KMS-11 (cell line): Measurements from ENCODE around the gene KDM4B.
A peak's percentile ranks its signal among the peaks of the same experiment; 100 is the strongest.

Source experiments
- H2AFZ ChIP-seq: fragments of 200-600 bp; sonication (generic); 2 replicates; pipeline ENCODE4 v1.6.1; 2016; ENCODE audit warnings: antibody characterized with exemption, mixed run types, low read depth
- H3K27ac ChIP-seq: fragments of 200-600 bp; sonication (generic); 2 replicates; pipeline ENCODE4 v1.6.1; 2016; ENCODE audit warnings: mild to moderate bottlenecking, mixed run types
- H3K27me3 ChIP-seq: fragments of 200-600 bp; sonication (generic); 2 replicates; pipeline ENCODE4 v1.6.1; 2017; ENCODE audit warnings: mild to moderate bottlenecking, low read depth, mixed run types, moderate library complexity; ENCODE audit not compliant: insufficient read depth
- H3K36me3 ChIP-seq: fragments of 200-600 bp; sonication (generic); 2 replicates; pipeline ENCODE4 v1.6.1; 2017; ENCODE audit warnings: mild to moderate bottlenecking, mixed run types; ENCODE audit not compliant: insufficient read depth
- H3K4me1 ChIP-seq: fragments of 200-600 bp; sonication (generic); 2 replicates; pipeline ENCODE4 v1.6.1; 2016; ENCODE audit warnings: mild to moderate bottlenecking, low read depth, mixed run types; ENCODE audit not compliant: poor library complexity, severe bottlenecking
- H3K4me2 ChIP-seq: fragments of 200-600 bp; sonication (generic); 2 replicates; pipeline ENCODE4 v1.7.0; 2016; ENCODE audit warnings: mild to moderate bottlenecking, mixed run types
- H3K4me3 ChIP-seq: fragments of 200-600 bp; sonication (generic); IDR thresholded peaks from 2 replicates; pipeline ENCODE4 v1.6.1; 2017; ENCODE audit warnings: low read depth, low read length, mixed read lengths; ENCODE audit not compliant: insufficient read depth
- H3K79me2 ChIP-seq: fragments of 200-600 bp; sonication (generic); 2 replicates; pipeline ENCODE4 v1.6.1; 2016; ENCODE audit warnings: low read depth, mixed run types; ENCODE audit not compliant: insufficient read depth
- H3K9ac ChIP-seq: fragments of 200-600 bp; sonication (generic); 2 replicates; pipeline ENCODE4 v1.6.1; 2016; ENCODE audit warnings: mild to moderate bottlenecking, mixed run types
- H4K20me1 ChIP-seq: fragments of 200-600 bp; sonication (generic); 2 replicates; pipeline ENCODE4 v1.6.1; 2016; ENCODE audit warnings: mild to moderate bottlenecking, mixed run types; ENCODE audit not compliant: insufficient read depth
- CTCF ChIP-seq: fragments of 200-600 bp; sonication (generic); conservative IDR thresholded peaks from 2 replicates; pipeline ENCODE4 v1.6.1; 2017; ENCODE audit warnings: low read depth, mild to moderate bottlenecking, antibody characterized with exemption, low read length, moderate library complexity, mixed read lengths

KDM4B gene

GRCh38 chr19:5046339-5047039, 77.6 kb downstream of the KDM4B start:
- Histone ChIP-seq H3K4me1 (no peaks in the 10 kb centered on the region), H2AFZ (no peak overlapping the region), H3K79me2 (no peaks in the 10 kb centered on the region), H3K4me3 (no peak overlapping the region), H3K27ac (no peak overlapping the region), H4K20me1 (no peaks in the 10 kb centered on the region), H3K4me2 (no peak overlapping the region), H3K36me3 (no peaks in the 10 kb centered on the region), H3K9ac (no peak overlapping the region), H3K27me3 (no peaks in the 10 kb centered on the region)
- TF ChIP-seq CTCF = no peak

- H3K4me1 ChIP-seq = no peaks in the 10 kb centered on the region
- H3K9ac ChIP-seq = no peak overlapping the region
- no peaks in the 10 kb centered on the region for H3K36me3 ChIP-seq
- TF ChIP-seq CTCF = no peak
- no peaks in the 10 kb centered on the region for H4K20me1 ChIP-seq
- H3K27ac ChIP-seq = no peak overlapping the region
- no peaks in the 10 kb centered on the region for H3K27me3 ChIP-seq
- no peaks in the 10 kb centered on the region for H3K79me2 ChIP-seq
- no peak overlapping the region for H3K4me2 ChIP-seq
- no peak overlapping the region for H3K4me3 ChIP-seq
- no peak overlapping the region for H2AFZ ChIP-seq
Observed at GRCh38 chr19:5047251-5047935, 78.5 kb downstream of the KDM4B start.

DNA sequence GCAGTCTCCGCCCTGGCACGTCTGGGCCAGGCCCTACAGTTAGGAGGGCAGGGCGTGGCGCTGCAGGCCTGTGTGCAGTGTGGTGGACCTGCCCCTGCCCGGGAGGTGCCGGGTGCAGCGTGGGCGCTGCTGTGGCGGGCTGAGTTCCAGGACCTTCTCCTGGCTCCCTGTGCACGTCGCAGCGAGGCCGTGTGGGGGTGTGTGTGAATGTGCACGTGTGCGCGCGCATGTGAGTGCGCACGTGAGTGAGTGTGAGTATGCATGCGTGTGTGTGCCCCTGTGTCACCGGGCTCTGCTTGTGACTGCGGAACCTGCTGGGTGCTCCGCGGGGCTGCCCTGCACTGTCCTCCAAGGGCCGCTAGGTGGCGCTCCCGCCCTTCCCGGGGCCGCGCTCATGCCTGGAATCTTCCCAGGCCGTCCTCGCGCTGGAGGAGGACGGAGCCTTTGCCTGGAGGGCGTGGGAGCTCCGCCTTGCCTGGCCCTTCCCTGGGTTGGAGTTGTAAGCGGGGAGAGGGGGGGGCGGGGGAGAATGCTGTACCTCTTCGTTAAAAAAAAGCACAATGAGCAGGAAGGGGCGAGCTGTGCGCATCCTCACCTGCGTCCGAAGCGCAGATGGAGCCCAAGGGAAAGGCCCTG, 79.3 kb downstream of the KDM4B start:
- Histone ChIP-seq H2AFZ (no peak overlapping the region), H3K4me1 (no peaks in the 10 kb centered on the region), H3K9ac (no peak overlapping the region)

More for the DNA sequence above, 79.3 kb downstream of the KDM4B start:
- Histone ChIP-seq H3K36me3 (no peaks in the 10 kb centered on the region), H3K27me3 (no peaks in the 10 kb centered on the region), H4K20me1 (no peaks in the 10 kb centered on the region), H3K27ac (no peak overlapping the region), H3K79me2 (no peaks in the 10 kb centered on the region), H3K4me2 (no peak overlapping the region), H3K4me3 (no peak overlapping the region)
- TF ChIP-seq CTCF = peak; percentile 53
